Neural crest cell (in vitro differentiated cells): ENCODE measurements around the gene SLC32A1. TPM values are rescaled to one million over a fixed set of nuclear protein-coding genes. Genes with fewer than 3 reads are reported as not detected.

Experiments
- DNase-seq: peaks from one replicate; pipeline ENCODE4 v3.0.0; 2021; ENCODE audit warnings: low read depth, mixed read lengths, low spot score
- H3K27ac Mint-ChIP-seq: one replicate; pipeline ENCODE4 v1.8.0; 2021; ENCODE audit warnings: mild to moderate bottlenecking, mixed read lengths; ENCODE audit not compliant: unreplicated experiment
- H3K27me3 Mint-ChIP-seq: 2 replicates; pipeline ENCODE4 v1.8.0; 2021; ENCODE audit warnings: low read depth, mild to moderate bottlenecking, mixed read lengths
- H3K36me3 Mint-ChIP-seq: 2 replicates; pipeline ENCODE4 v1.8.0; 2021; ENCODE audit warnings: low read depth, mild to moderate bottlenecking, mixed read lengths
- H3K4me1 Mint-ChIP-seq: 2 replicates; pipeline ENCODE4 v1.8.0; 2021; ENCODE audit warnings: mixed read lengths
- H3K4me3 Mint-ChIP-seq: one replicate; pipeline ENCODE4 v1.8.0; 2021; ENCODE audit warnings: mild to moderate bottlenecking, mixed read lengths
- H3K9me3 Mint-ChIP-seq: 2 replicates; pipeline ENCODE4 v1.8.0; 2021; ENCODE audit warnings: mixed read lengths
- CTCF ChIP-seq: fragments of 200-600 bp; sonication (generic); conservative IDR thresholded peaks from 2 replicates; pipeline ENCODE4 v1.5.0; 2021; ENCODE audit warnings: antibody characterized with exemption, mild to moderate bottlenecking
- total RNA-seq: library from RNA; stranded (reverse); gene quantifications from 2 replicates; pipeline ENCODE4 v1.2.1, GENCODE V29; 2021

The SLC32A1 gene
- total RNA-seq, 1 donor from 2014 or later: 0.09 TPM

GRCh38 chr20:38771621-38772020, 47.3 kb downstream of the SLC32A1 start:
- Mint-ChIP-seq H3K27me3 (no peaks in the 10 kb centered on the region), H3K36me3 (peaks cover 48% of the 10 kb centered on the region), H3K4me3 (no peak overlapping the region), H3K4me1 (no peaks in the 10 kb centered on the region), H3K27ac (no peak overlapping the region), H3K9me3 (peaks cover 9% of the 10 kb centered on the region)
- DNase-seq: no peak
- no peak for TF ChIP-seq CTCF

GRCh38 chr20:38774167-38774566, 49.9 kb downstream of the SLC32A1 start:
- no peaks in the 10 kb centered on the region for H3K4me1 Mint-ChIP-seq
- no peak for DNase-seq
- no peaks in the 10 kb centered on the region for H3K27me3 Mint-ChIP-seq
- TF ChIP-seq CTCF: no peak
- no peak overlapping the region for H3K4me3 Mint-ChIP-seq
- H3K36me3 Mint-ChIP-seq: peaks cover 38% of the 10 kb centered on the region
- peaks cover 9% of the 10 kb centered on the region for H3K9me3 Mint-ChIP-seq
- H3K27ac Mint-ChIP-seq: no peak overlapping the region

- Mint-ChIP-seq H3K4me3 (no peak overlapping the region), H3K27me3 (no peaks in the 10 kb centered on the region), H3K9me3 (peaks cover 9% of the 10 kb centered on the region), H3K36me3 (peaks cover 33% of the 10 kb centered on the region), H3K4me1 (peaks cover 8% of the 10 kb centered on the region), H3K27ac (no peak overlapping the region)
- no peak for DNase-seq
- no peak for TF ChIP-seq CTCF
These were observed 52.1 kb downstream of the SLC32A1 start for GRCh38 chr20:38776363-38776762.

Other genes starting within 250 kb of the SLC32A1 start
- not detected in 2 replicates for gene ADIG, start 143.3 kb upstream of the SLC32A1 start, total RNA-seq
- gene ARHGAP40, start 122.7 kb upstream of the SLC32A1 start, total RNA-seq: not detected in 2 replicates
- 14.3 and 14.9 TPM in 2 replicates for gene ACTR5, start 24.0 kb downstream of the SLC32A1 start, total RNA-seq
- 0.30 and 0.57 TPM in 2 replicates for gene PPP1R16B, start 81.2 kb downstream of the SLC32A1 start, total RNA-seq
- gene FAM83D, start 201.9 kb downstream of the SLC32A1 start, total RNA-seq: 37.9 and 38.6 TPM in 2 replicates
- gene DHX35, start 237.9 kb downstream of the SLC32A1 start, total RNA-seq: 20.7 and 22.8 TPM in 2 replicates